Keratinocyte (primary cell): ENCODE data around the gene MRFAP1. TPM values are rescaled to one million over a fixed set of nuclear protein-coding genes. Genes with fewer than 3 reads are reported as not detected.

Source experiments
- DNase-seq: peaks from one replicate; pipeline ENCODE4 v3.0.0-alpha.2; 2011; ENCODE audit warnings: low read depth, missing footprints, low spot score
- FAIRE-seq: peaks from 2 replicates; lab custom pipeline; 2011; peaks lifted over from hg19 to GRCh38; lab: Jason Lieb, UNC
- H2AFZ ChIP-seq: 2 replicates; pipeline ENCODE4 v1.6.0; 2012; ENCODE audit warnings: low read length, control low read depth, inconsistent platforms; ENCODE audit not compliant: control insufficient read depth
- H3K27ac ChIP-seq: 2 replicates; pipeline ENCODE4 v1.5.1; 2011; ENCODE audit warnings: low read length; ENCODE audit not compliant: control insufficient read depth, insufficient read depth
- H3K27me3 ChIP-seq: 3 replicates; pipeline ENCODE4 v1.6.0; 2011; ENCODE audit warnings: low read length; ENCODE audit not compliant: control insufficient read depth, insufficient read depth; ENCODE audit errors: extremely low read depth
- H3K36me3 ChIP-seq, 2 experiments: 2 replicates in 1 of 2; 3 replicates in 1 of 2; pipeline ENCODE4 v1.5.1; 2011; ENCODE audit warnings: low read length in 2 of 2, mild to moderate bottlenecking in 1 of 2; ENCODE audit not compliant: control insufficient read depth in 2 of 2, insufficient read depth in 2 of 2; ENCODE audit errors: extremely low read depth in 1 of 2
- H3K4me1 ChIP-seq: 3 replicates; pipeline ENCODE4 v1.5.1; 2011; ENCODE audit warnings: low read length; ENCODE audit not compliant: control insufficient read depth, insufficient read depth; ENCODE audit errors: extremely low read depth
- H3K4me2 ChIP-seq: 3 replicates; pipeline ENCODE4 v1.6.0; 2011; ENCODE audit warnings: low read depth, low read length; ENCODE audit not compliant: control insufficient read depth, insufficient read depth; ENCODE audit errors: extremely low read depth
- H3K4me3 ChIP-seq, 3 experiments: fragments of 200-600 bp in 1 of 3; sonication (generic) in 1 of 3; 2 replicates in 2 of 3; 3 replicates in 1 of 3; pipeline ENCODE4 v1.5.1; 2011 to 2016; ENCODE audit warnings: low read length in 3 of 3, mild to moderate bottlenecking in 3 of 3, control low read depth in 2 of 3, inconsistent platforms in 1 of 3, low read depth in 1 of 3, mixed read lengths in 1 of 3, mixed run types in 1 of 3, moderate library complexity in 1 of 3; ENCODE audit not compliant: control insufficient read depth in 2 of 3, insufficient read depth in 2 of 3; ENCODE audit errors: extremely low read depth in 1 of 3
- H3K79me2 ChIP-seq: 2 replicates; pipeline ENCODE4 v1.6.0; 2012; ENCODE audit warnings: low read length; ENCODE audit not compliant: control insufficient read depth, insufficient read depth
- H3K9ac ChIP-seq: 3 replicates; pipeline ENCODE4 v1.6.0; 2011; ENCODE audit warnings: low read length; ENCODE audit not compliant: control insufficient read depth, insufficient read depth; ENCODE audit errors: extremely low read depth
- H3K9me1 ChIP-seq: 3 replicates; pipeline ENCODE4 v1.6.0; 2011; ENCODE audit warnings: low read length; ENCODE audit not compliant: control insufficient read depth, insufficient read depth; ENCODE audit errors: extremely low read depth
- H3K9me3 ChIP-seq: 2 replicates; pipeline ENCODE4 v1.5.1; 2012; ENCODE audit warnings: low read depth, low read length; ENCODE audit not compliant: control insufficient read depth
- H4K20me1 ChIP-seq: 3 replicates; pipeline ENCODE4 v1.6.0; 2011; ENCODE audit warnings: low read length; ENCODE audit not compliant: control insufficient read depth, insufficient read depth; ENCODE audit errors: extremely low read depth
- CTCF ChIP-seq, 3 experiments: IDR thresholded peaks in 1 of 3; conservative IDR thresholded peaks in 1 of 3; optimal IDR thresholded peaks in 1 of 3; 2 replicates in 2 of 3; 3 replicates in 1 of 3; pipeline versions ENCODE3 to v1.5.1; 2011; ENCODE audit warnings: low read length in 3 of 3, mild to moderate bottlenecking in 3 of 3, moderate library complexity in 2 of 3, control low read depth in 1 of 3, inconsistent platforms in 1 of 3; ENCODE audit not compliant: insufficient read depth in 2 of 3; ENCODE audit errors: extremely low read depth in 1 of 3
- EZH2 ChIP-seq: IDR thresholded peaks from one replicate; pipeline ENCODE4 v1.6.1; 2012; ENCODE audit warnings: inconsistent platforms, mild to moderate bottlenecking, low read length, moderate library complexity
- dilution Hi-C: fragments of 300-500 bp; cut with MboI; formaldehyde crosslinking; loops from one replicate; pipeline ENCODE4 v1.7.0; 2020; ENCODE audit warnings: low sequenced_read_pairs; ENCODE audit not compliant: extremely low pct_ligation_motif_present
- polyA plus RNA-seq, 5 experiments: library from polyadenylated mRNA; depleted of rRNA in 3 of 5; stranded (reverse) in 3 of 5; stranded (forward) in 1 of 5; unstranded in 1 of 5; fragments of >200 nt; gene quantifications; 1 replicate in 1 of 5; 2 replicates in 3 of 5; 3 replicates in 1 of 5; pipeline versions ENCODE4 v1.2.1 to v1.2.3, GENCODE V29; 2011 to 2012; ENCODE audit warnings: missing spikeins in 2 of 5, low read depth in 1 of 5, low replicate concordance in 1 of 5

The MRFAP1 gene
- polyA plus RNA-seq, 1 donor (not counting 4 experiments of a cell fraction or from before 2014, with no cell fraction given), result 275 TPM

GRCh38 chr4:6655924-6656323 is 15.4 kb downstream of the MRFAP1 start:
- no peaks in the 10 kb centered on the region for H3K27me3 ChIP-seq
- no peak overlapping the region for H3K4me2 ChIP-seq
- TF ChIP-seq CTCF (optimal IDR thresholded peaks at IDR 0.05 in 1 of 3, IDR thresholded peaks at IDR 0.05 in 1 of 3, conservative IDR thresholded peaks at IDR 0.05 in 1 of 3; ENCODE audit: extremely low read depth in 1 of 3, insufficient read depth in 2 of 3, low read length in 3 of 3), result no peak
- no peak for TF ChIP-seq EZH2
- no peak overlapping the region for H2AFZ ChIP-seq
- H3K9me3 ChIP-seq, result no peaks in the 10 kb centered on the region
- H3K4me3 ChIP-seq, result no peak overlapping the region
- FAIRE-seq (no peak), DNase-seq (no peak)
- no peaks in the 10 kb centered on the region for H3K9me1 ChIP-seq
- dilution Hi-C loops, result no loop called here
- H3K79me2 ChIP-seq, result no peaks in the 10 kb centered on the region
- no peak overlapping the region for H3K9ac ChIP-seq
- no peaks in the 10 kb centered on the region for H3K36me3 ChIP-seq
- H3K27ac ChIP-seq, result no peak overlapping the region
- H4K20me1 ChIP-seq, result no peaks in the 10 kb centered on the region
- peaks cover 5% of the 10 kb centered on the region for H3K4me1 ChIP-seq

- Histone ChIP-seq H4K20me1 (no peaks in the 10 kb centered on the region), H3K4me1 (peaks cover 5% of the 10 kb centered on the region), H3K4me2 (no peak overlapping the region), H3K27ac (no peak overlapping the region), H3K9me3 (no peaks in the 10 kb centered on the region), H3K9ac (no peak overlapping the region), H3K36me3 (no peaks in the 10 kb centered on the region), H2AFZ (no peak overlapping the region), H3K27me3 (no peaks in the 10 kb centered on the region), H3K9me1 (no peaks in the 10 kb centered on the region), H3K79me2 (no peaks in the 10 kb centered on the region), H3K4me3 (no peak overlapping the region)
- DNase-seq, result no peak
- dilution Hi-C loops, result no loop called here
- FAIRE-seq, result no peak
- no peak for TF ChIP-seq EZH2
- TF ChIP-seq CTCF (optimal IDR thresholded peaks at IDR 0.05 in 1 of 3, IDR thresholded peaks at IDR 0.05 in 1 of 3, conservative IDR thresholded peaks at IDR 0.05 in 1 of 3; ENCODE audit: extremely low read depth in 1 of 3, insufficient read depth in 2 of 3, low read length in 3 of 3), result no peak
These were observed 17.0 kb downstream of the MRFAP1 start for GRCh38 chr4:6657242-6658208.
